ENCODE measurements around the gene ARPP21.
"Not testable (repeated sequence)": the region's sequence is repeated elsewhere in the genome, so short reads cannot be mapped to it uniquely, and the experiment has no call there.

ARPP21 gene

DNA sequence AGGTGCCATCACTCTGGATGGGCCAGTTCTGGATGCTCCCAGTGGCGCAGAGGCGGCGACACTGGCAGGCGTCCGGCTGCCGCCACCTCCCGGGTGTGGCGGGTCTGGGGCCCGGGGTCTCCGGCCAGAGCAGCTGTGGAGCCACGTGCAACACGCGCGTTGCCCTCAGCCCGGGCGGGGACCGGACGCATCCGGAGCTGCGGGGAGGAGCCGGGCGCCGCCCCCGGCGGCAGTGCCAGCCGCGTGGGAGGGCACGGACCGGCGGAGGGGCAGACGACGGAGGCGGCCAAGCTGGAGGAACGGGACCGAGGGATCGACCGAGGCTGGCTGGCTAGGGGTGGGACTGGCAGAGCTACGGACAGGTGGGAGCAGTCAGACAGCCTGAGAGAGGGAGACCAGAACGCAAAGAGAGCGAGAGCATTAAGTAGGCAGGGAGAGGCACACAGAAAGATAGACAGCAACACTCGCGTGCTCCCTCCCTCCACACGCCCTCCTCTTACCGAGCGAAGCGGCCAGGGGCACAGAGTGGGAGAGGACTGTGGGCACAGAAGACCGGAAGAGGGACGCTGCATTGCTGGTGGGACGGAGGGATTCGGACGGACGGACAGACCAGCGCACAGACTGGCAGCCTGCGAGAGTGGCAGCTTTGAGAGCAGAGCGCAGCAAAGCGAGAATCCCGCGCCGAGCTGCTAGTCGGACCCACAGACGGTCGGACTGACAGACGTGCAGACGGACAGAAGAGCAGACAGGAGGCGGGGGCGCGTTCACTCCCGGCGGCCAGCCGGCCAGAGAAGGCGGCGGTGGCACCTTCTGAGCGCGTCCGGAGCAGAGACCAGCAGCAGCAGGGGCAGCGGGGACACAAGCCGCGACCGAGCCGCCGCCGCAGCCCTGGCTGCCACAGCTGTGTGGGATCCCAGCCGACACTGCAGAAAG, at the start of gene ARPP21:
TSS of gene ARPP21 (plus strand) at position 272 of the 933 bp plus-strand sequence. CDS start 42,227 bp downstream, outside the sequence.
- DNase-seq (ENCODE audit: low spot score) = no peak

DNA sequence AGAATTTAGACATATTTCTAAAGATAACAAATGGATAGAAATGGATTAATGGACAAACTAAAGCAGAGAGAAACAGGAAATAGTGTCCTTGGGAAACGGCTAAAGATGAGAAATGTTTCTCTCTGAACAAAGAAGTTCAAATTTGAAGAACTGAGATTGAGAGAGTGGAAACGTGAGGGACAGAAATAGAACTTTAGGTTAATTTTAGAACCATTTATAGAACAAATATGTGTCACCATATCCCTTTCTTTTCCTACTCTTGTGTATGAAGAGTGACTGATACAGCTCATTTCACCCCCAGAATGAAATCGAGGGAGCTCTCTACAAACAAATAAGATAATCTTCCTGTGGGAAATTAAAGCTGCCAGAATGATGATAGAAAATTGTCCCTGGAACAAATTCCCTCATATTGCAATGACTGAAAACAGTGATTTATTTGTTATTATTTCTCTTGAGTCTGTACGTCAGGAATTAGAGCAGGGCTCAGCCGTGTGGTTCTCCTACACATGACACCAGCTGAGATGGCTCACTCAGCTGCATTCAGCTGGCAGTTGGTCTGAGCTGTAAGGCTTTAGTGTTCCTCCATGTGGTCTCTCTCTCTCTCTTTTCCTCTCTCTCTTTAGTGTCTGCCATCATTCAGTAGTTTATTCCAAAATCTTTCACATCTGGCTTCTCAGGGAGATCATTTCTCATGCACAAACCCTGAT, 46.6 kb upstream of the ARPP21 start:
- no peak for DNase-seq (ENCODE audit: low spot score)

DNA sequence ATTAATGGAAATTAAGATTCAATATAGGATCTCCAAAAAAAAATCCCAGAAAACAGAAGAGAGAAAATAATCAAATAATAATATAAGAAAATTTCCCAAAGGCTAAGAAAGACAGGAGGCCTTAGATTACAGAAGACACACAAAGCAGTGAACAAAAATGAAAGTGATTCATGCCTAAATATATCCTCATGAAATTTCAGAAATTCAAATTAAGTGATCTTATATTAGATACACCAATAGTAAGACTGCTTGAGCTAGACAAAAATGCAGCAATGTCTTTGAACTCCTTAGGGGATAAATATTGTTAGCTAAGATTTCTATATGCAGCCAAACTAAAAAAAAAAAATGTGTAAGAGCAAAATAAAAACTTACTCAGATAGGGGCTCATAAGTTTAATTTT, 44.6 kb upstream of the ARPP21 start:
- DNase-seq (ENCODE audit: low spot score) = no peak

DNA sequence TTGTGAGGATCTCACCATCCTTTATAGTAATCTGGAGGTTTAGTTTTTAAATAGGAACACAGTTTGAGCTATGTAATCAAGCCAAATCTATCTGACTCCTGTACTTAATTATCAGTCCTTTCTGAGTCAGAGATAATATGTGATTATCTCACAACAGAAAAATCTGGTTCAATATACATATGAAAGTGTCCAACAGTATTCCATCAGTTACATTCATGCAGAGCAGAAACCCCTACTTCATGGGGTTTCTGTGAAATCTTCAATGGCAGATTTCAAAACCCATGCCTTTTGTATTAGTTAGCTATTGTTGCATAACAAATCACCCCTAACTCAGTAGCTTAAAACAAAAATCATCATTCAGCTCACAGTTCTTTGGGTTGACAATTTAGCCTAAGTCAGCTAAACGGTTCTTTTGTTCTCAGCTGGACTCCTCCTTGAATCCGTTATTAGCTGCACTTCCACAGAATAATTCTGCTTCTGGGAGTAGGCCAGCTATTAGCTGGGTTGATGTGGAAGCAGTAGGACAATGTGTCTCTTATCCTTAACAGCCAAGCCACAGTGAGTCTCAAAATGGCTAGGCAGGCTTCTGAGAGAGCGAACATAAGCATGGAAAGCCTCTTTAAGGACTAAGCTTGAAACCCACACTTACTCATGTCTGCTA, 42.9 kb upstream of the ARPP21 start:
- no peak for DNase-seq (ENCODE audit: low spot score)

DNA sequence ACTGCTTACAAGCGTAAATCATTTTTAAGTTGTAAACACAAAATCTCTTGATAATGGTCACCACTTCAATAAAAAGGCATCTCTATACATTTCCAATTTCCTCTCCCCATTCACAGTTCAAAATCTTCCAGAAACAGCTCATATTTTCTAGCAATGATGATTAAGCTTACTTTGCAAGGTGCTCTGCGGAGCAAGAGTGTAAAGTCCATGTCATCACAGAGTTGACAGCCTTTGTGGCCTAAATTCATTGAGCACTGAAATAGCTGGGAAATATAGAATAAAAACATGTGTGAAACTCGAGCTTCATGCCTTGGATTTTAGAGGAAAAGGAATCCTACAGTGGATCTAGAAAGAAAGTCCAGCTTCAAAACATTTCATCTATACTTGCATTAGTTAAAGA, 41.8 kb upstream of the ARPP21 start:
- no peak for DNase-seq (ENCODE audit: low spot score)

DNA sequence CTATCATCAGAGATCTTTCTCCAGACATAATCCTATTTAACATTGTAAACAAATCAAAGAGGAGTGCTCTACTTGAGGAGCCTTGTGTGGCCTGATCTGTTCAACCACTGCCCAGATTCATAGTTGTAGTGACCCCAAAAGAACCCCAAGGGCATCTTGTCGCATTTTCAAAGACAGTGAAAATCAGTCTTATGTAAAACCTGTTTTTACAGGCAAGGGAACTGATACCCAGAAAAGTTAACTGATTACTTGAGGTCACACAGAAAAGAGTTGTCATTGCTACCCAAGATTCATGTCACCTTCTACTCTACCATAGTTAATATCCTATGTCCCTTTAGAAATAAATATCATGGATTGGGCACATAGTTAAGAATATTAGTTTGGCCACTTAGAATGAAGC, 40.5 kb upstream of the ARPP21 start:
- no peak for DNase-seq (ENCODE audit: low spot score)

DNA sequence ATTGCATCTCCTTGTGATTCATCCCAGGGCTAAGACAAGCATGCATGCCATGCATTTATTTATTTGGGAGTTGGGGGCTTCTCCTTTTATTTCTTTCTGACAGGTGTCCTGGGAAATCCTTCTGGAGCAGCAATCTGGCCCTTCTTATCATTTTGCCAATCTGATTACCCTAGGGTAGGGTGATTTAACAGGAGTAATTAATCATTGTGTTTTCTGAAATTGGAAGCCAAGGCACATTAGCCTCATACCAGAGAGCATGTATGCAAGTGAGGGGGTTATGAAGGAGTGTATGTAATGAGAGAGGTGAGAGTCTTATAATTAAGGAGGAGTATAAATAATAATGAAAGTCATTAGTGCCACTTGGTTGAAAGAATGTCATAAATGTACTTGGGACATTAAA, 37.4 kb upstream of the ARPP21 start:
- DNase-seq (ENCODE audit: low spot score) = no peak

DNA sequence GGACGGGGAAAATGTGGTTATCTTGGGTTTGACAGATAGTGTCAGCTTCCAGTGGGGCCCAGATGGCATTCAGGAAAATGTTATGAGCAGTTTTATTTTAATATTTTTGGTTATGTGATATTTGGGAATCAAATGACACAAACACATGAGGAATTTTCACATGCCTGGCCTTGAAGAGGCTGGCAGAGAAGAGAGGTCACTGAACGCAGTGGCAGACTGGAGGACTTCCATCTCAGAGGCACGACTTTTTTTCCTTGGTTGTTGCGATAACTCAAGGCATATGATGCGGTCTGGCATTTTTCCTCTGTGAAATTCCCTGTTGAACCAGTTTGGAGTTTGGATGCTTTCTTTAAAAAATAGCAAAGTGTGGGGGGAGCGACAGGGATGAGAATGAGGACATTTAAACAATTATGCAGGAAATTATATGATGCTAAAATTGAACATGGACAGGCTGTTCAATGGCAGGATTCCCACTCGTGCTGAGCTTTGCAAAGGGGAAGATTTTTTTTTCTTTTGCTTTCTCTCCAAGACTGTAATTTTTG, 36.9 kb upstream of the ARPP21 start:
- DNase-seq (ENCODE audit: low spot score) = no peak

DNA sequence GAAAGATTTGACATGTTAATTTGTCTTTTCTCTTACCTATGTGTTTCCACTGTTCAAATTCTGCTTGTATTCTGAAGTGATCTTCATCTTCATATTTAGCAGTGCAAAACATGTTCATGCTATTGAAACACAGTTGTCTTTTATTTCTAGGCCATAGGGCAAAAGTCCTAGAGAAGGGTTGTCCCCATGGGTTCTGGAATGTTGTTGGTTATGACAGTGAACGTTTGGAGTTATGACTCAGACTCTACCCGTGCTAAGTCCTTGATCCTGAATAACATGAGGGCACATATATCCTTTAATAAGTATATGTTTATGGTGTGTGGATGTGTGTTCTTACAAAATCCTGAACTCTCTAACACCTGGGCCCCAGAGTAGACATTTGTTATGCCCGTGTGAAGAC, 23.0 kb upstream of the ARPP21 start:
- no peak for DNase-seq (ENCODE audit: low spot score)

DNA sequence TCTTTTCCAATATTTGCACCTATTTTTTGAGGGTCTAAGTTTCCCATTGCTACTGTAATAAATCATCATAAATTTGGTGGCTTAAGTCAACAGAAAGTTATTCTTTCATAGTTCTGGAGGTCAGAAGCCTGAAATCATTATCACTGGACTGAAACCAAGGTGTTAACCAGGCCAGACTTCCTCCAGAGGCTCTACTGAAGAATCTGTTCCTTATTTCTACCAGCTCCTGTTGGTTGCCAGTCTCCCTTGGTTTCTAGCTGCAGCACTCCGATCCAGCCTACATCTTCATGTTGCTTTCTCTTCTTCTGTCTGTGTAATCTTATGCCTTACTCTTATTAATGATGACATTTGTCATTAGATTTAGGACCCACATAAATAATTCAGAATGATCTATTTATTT, 22.0 kb upstream of the ARPP21 start:
- no peak for DNase-seq (ENCODE audit: low spot score)

DNA sequence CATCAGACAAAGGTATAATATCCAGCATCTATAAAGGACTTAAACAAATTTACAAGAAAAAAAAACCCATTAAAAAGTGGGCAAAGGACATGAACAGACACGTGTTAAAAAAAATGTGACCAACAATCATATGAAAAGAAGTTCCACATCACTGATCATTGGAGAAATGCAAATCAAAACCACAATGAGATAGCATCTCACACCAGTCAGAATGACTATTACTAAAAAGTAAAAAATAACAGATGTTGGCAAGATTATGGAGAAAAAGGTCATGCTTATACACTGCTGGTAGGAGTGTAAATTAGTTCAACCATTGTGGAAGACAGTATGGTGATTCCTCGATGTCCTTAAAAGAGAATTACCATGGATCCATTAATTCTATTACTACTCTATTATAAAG, 19.1 kb upstream of the ARPP21 start:
- not testable (repeated sequence) for DNase-seq (ENCODE audit: low spot score)

DNA sequence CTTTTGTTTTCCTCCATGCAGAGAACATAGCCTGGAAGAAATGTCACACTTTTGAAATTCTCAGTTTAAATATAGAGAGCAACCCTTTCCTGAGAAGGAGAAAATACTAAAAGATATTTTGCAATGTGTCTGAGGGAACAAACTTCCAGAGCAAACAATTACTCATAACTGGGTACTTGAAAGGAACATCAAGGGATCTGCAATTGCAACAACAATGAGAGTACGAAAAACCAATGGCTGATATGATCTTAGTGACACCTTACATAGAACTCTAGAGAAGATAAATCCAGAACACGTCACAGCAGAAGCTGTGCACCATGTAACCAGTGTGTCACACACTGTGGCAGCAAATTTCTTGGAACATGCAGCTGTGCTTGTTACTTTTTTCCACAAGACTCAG, 14.6 kb upstream of the ARPP21 start:
- no peak for DNase-seq (ENCODE audit: low spot score)

DNA sequence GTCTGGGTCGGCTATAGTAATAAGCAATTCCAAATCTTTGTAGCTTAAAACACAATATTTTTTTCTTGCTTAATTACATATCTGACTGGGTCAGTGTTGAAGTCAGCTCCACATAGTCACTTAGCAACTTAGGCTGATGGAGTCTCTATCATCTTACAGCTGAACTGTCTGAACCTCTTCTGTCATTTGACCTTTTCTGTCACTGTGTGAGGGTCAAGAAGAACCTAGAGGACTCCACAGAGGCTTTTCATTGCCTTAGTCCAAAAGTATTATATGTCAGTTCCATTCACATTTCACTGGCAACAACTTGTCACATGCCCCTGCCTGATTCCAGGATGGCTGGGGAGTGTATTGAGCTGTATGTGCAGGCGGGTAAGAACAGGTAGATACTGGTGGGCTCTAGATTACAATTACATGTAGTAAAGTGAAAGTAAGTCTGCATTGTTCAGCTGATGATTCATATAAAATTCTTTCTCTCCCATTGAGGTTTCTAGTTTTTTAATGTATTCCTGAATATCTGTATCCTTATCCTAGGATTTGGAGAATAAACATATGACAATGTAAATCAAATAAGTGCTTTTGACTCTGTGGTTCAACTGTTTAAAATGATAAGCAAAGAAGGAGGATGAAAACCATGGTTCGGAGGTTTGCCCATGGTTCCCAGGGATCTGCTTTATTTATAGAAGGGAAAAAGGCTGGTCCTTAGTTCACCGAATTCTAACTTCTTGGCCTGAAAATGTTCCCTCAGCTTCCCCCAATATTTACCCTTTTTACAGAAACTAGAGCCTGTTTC, 5.8 kb upstream of the ARPP21 start:
- no peak for DNase-seq (ENCODE audit: low spot score)

DNA sequence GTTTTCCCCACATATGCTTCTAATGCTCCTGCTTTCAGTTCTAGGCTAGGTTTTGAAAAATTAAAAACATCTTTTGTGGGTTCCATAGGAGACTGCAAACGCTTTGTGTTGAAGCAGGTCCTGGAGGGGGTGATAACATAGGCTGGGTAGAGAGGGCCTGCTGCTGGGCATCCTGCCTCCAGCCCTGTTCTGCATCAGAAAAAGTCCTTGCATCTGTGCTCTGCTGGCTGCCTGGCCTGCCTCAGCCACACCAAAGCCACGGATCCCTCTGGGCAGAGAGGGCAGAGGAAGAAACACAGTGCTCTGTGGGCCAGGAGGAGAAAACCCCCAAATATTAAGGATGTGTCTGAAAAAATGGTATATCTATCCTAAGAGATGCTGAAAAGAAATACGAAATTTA, 3.9 kb upstream of the ARPP21 start:
- no peak for DNase-seq (ENCODE audit: low spot score)

DNA sequence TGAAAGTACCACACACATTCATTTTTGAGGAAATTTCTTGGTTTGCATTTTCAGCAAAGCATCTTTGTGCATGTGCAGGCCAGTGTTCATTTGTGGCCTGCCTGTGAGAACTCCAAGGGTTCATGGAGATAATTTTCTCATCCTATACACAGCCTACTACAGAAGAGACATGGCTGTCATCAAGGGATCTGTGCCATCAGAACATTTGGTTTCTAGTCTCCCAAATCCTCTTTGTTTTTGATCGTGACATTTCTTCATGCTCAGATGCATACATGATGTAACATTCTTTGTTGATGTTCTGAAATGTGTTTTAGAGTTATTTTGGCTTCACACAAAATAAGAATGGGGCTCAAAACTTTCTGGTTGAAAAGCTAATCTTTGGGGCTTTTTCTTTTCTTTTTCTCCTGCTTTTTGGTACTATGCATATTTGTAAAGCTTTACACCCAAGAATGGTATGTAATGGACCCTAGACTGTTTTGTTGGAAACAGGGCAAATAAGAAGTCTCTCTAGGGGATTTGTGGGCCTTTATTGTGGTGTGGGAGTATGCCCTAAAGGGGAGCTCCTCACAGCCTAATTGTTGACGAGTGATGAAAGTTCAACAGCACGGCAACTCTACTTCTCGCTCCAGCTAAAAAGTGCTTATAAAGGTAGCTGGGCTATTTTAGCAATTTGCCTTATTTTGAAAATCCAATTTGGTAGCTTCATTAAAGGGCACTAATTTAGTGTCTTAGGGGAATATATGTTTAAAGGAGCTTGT, 3.2 kb upstream of the ARPP21 start:
- no peak for DNase-seq (ENCODE audit: low spot score)

DNA sequence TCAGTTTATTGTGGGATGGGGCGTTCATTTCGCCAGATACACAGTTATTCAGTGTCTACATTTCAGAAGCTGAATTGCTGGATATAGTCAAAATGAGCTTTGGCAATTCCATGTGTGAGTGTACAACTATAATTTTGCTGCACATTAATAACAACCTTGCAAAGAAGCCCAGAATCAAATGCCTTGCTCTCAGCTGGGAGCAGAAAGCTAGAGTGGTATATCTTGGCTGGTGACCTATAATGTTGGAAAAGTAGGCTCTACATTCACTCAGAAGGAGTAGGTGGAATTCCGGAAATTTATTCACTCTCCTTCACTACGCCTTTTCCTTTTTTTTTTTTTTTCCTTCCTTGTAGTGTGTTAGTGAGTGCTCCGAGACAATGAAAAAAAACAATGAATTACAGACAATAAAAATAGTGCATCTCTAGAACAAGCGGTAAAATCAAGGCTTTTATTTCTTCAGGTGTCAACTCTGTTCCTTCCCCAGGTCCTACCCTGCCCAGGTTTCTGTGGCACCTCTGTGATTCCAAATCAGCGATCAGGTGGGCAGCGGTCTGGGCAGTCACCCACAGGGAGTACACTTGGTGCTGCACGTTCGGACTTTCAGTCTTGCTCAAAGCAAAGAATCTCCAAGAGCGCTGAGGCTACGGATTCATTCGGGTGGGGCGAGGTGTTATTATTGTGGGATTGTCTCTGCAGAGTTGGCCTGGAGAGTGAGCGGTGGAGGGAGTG, 910 bp upstream of the ARPP21 start:
- no peak for DNase-seq (ENCODE audit: low spot score)

DNA sequence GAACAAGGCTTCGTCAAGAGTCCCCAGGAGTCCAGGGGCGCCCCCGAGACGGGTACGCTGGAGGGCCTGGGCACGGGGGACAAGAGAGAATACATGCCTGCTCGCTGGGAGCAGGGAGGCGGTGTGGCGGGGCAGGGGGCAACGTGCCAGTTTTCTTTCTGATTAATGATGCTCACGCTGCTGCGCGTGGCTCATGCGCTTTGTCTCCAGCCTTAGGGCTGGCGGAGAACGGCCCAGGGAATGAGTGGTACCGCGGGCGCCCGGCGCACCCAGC, 408 bp upstream of the ARPP21 start:
- no peak for DNase-seq (ENCODE audit: low spot score)

DNA sequence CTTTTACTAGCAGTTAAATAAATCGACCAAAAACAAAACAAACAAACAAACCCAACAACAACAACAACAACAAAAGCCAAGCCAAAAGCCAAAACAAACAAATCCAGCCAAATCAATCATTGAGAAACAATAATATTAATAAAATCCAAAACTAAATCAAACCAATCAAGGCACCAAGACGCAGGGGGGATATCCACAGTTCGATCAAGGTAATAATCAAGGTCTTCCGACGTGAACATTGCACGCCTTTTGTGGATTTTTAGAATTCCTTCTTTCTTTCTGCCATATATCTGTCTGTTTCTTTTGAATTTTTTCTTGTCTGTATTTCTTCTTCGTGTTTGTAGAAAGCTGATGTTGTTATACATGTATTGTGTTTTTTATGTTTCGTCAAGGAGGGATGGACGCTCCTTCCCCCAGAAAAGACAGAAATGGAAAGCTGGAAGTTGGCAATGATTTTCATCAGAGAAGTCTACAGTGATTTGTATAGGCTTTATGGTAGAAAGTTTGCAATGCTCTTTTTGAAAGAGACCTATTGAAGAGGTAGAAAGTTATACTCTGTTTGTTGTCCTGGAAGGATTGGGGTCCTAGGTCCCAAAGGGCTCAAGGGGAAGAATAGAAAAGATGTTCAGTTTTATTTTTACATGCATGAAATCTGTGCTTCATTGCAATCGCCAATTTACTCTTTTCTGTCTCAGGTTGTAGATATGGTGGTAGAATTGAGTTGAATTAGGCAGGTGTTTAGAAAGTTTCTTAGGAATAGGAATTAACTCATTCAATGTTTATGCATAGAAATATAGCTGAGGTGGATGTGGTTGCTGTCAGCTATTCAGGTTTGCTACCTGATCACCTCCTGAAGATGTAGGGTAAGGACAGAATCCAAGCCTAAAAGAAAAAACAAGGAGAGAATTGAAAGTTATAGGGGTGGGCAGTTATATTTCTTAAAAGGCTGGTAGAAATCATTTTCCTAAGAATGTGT, 1.2 kb downstream of the ARPP21 start:
- DNase-seq (ENCODE audit: low spot score) = no peak

DNA sequence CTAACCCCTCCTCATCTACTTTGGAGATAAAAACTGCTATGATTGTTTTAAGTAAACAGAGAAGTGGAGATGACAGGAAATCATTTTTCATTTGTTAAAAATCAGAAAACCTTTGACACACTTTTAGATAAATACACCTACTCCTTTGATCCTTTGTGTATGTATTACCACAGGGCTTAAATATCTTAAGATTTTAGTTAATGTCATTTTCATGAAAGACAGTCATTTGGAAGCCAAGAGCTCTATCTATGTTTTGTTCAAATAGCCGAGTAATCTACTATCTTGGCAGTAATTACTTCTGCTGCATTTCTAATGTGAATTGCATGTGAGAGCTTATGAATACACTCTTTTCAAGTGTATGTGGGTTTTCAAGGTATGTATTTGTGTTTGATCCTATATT, 2.0 kb downstream of the ARPP21 start:
- no peak for DNase-seq (ENCODE audit: low spot score)
